Retina (tissue), 1 donor: ENCODE measurements around the gene HOXC6.

Experiments used
- DNase-seq: peaks from one replicate; pipeline ENCODE4 v3.0.0-alpha.2; 2016

The HOXC6 gene

GRCh38 chr12:54002915-54003389 is 25.3 kb upstream of the HOXC6 start:
- no peak for DNase-seq

DNA sequence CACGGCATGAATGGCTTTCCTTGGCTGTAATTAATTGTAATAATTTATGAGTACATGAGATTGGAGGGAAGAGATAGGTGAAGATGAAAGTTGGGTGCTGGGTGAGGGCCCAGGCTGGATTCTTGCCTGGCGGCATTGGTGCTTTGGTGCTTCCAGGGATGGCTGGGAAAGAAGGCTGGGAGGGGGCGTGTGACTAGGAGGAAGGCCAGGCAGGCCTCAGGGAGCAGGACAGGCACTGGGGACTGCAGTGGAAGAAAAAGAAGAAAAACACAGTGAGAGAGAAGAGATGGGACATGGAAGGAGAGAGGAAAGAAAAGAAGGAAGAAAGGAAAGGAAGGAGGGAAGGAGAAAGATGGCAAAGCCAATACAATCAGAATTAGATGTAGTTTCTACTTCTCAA is 24.6 kb upstream of the HOXC6 start:
- no peak for DNase-seq

DNA sequence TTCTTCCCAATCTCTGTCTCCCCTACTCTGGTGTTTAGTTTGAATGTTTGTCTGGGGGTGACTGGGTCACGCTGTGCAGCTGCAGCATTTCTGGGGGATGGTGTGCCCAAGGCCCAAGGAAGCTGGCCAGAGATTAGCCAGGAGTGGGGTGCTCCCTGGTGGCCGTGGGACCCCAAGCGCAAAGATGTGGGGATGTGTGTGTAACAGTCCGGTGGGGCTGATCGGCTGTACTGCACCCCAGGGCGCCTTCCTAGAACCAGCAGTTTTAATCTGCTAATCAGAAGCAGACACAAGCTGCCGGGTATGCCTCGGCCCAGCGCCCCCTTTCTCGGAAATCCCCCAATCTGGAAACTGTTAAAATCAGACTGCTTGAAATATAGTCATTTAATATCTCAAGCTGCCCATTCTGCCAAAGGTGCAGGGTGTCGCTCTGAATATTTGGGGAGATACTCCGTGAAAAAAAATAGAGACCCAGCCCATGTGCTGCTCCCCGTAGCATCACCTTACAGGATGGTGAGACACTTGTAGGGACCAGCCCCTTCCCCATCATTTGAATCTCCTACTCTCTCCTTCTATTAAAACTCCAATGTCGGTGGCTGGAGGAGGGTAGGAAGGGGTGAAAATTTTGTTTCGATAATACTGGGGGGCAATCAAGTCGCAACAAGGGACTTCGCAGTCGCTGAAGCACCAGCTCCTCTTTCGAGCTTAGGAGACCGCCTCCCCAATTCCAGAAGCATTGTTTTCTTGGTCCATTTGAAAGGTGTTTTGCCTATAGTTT is 24.0 kb upstream of the HOXC6 start:
- no peak for DNase-seq

GRCh38 chr12:54004841-54005530 is 23.3 kb upstream of the HOXC6 start:
- no peak for DNase-seq

DNA sequence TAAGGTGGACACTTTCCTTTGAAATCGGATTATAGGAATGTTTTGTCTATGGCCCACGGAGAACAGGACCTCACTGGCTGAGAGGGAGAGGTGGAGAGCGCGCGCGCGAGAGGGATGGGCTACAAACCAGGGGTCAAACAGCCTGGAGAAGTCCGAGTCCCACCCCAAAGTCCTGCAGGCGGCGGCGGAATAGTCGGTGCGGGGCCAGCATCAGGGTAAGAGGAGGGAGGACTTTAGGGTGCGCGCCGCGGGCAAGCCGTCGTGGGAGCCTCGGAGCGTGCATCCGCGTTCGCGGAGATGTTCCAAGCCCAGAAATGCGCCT is 22.7 kb upstream of the HOXC6 start:
- no peak for DNase-seq

- peak; percentile 94 for DNase-seq
Measured at GRCh38 chr12:54005853-54006558, 22.2 kb upstream of the HOXC6 start.

GRCh38 chr12:54006559-54007220 is 21.6 kb upstream of the HOXC6 start:
- no peak for DNase-seq

- DNase-seq, result no peak
Measured at GRCh38 chr12:54007538-54008259, 20.5 kb upstream of the HOXC6 start.

- no peak for DNase-seq
Measured at GRCh38 chr12:54008260-54008552, 20.0 kb upstream of the HOXC6 start.

GRCh38 chr12:54009171-54010052 is 18.8 kb upstream of the HOXC6 start:
- DNase-seq, result no peak

DNA sequence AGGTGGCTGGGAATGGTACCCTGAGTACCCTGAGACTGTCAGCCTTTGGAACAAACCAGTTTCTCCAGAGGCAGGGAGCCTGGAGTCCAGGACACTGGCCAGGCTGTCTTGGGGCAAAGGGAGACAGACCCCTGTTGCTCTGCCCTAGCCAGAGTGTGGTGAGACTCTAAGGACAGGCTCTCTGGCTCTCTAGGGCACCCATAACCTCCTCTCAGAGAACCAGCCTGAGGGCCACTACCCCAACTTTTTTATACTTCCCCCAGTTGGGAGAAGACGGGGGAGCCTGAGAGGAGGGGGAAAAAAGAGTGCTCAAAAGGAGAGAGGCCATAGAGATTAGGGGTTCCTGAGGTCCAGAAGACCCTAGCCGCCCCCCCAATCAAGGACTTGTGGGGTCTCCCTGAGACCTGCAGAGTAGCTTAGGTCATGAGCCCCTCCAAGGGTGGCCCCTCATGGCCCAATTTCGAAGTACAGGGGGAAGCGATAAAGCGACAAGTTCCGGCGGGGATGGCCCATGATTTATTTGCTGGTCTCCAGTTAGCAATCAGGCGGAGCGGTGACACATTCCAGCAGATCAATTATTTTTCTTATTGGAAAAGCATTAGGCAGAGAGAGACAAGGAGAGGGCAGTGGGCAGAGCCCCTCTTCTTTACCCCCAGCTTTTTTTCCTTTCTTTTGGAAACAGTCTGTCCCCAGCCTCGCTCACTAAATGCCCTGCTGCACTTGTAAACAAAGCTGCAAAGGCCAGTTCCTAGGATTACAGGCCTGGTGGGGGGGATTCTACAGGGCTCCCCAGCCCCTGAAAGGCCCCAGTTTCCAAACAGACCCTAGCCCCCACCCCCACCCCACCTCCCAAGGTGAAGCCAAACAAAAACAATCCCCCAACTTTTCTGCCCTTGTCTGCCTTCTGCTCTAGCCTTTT is 17.9 kb upstream of the HOXC6 start:
- no peak for DNase-seq

DNA sequence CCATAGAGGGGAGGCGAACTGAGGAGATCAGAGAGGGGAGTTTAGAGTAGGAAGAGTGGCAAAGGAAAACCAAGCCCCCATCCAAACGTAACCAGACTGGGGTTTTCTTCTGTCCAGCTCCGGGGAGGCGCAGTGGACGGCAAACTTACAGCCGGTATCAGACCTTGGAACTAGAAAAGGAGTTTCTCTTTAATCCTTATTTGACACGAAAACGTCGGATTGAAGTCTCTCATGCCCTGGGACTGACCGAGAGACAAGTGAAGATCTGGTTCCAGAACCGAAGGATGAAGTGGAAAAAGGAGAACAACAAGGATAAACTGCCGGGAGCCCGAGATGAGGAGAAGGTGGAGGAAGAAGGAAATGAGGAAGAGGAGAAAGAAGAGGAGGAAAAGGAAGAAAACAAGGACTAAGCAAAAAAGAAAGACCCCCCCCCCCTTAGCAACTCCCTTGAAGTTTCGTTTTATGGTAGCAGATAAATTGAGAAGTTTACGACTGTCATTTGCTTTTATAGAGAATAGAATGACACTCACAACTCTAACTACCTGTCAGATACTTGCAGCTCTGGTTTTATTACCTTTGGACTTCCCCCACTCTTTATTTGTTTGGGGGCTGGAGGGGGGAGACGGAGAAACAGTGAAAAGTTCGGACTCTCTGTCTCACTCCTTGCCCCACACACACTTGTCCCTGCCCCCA is 17.1 kb upstream of the HOXC6 start:
- DNase-seq, result no peak

GRCh38 chr12:54011665-54012532 is 16.3 kb upstream of the HOXC6 start:
- no peak for DNase-seq

- no peak for DNase-seq
Measured at GRCh38 chr12:54012631-54013409, 15.4 kb upstream of the HOXC6 start.

- DNase-seq, result no peak
Measured at GRCh38 chr12:54014377-54015017, 13.7 kb upstream of the HOXC6 start.

- DNase-seq, result no peak
Measured at GRCh38 chr12:54015018-54015931, 13.0 kb upstream of the HOXC6 start.

GRCh38 chr12:54016051-54016450 is 12.2 kb upstream of the HOXC6 start:
- DNase-seq, result no peak
